GM18868 (cell line): ENCODE measurements around the gene TMEM63B.
A peak's percentile ranks its signal among the peaks of the same experiment; 100 is the strongest.

ENCODE experiments used
- ATAC-seq: cut with Tn5 transposase; IDR thresholded peaks from one replicate; pipeline ENCODE4 v1.9.1; 2021; ENCODE audit warnings: mild to moderate bottlenecking, moderate library complexity; ENCODE audit not compliant: unreplicated experiment

Gene TMEM63B

DNA sequence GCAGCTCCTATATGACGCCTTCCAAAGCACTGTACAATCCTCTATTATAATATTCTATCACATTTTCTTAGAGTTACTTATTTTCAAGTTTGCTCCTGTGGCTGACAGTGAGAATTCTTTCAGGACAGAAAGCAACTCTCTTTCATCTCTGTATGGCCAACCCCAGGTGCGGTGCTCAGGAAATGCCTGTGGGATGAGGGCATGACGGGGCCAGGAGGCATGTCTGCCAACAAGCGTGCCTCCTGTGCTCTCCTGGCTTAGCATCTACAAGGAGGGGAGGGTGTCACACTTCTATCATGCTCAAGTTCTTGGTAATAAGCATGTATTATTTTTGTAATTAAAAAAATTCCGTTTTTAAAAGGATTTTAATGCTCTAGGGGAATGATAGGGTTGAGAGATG, 11.5 kb upstream of the TMEM63B start:
- ATAC-seq, result no peak

DNA sequence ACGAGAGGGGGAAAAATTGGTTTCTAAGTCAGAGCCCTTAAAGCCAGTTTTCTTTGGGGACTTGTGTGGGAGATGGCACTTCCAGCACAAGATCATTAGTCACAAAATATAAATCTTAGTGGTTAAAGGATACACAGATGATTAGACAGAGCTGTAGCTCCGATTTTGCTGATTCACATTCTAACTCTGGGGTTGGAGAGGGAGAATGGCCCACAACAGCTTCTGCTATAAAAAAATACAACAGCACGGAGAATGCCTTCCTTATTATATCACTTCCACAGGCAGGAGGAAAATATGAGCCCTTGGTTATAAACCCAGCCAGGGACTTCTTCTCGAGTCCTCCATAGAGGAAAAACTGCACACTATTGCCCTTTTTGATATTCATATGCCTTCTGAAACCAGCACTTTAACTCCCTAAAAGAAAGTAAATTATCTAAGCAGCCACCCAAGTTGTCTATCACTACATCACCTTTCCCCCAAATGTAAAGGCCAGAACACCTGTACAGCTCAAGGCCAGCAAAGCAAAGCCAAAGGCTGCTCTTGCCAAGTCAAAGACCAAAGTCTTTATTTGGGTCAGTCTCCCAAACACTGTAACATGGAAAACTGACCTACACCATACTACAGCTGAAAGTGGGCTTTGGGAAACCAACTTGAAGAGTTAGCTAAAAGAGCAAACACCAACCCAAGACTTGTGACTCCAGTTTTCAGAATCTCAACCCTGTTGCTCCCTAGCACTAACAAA, 10.5 kb upstream of the TMEM63B start:
- ATAC-seq, result no peak

DNA sequence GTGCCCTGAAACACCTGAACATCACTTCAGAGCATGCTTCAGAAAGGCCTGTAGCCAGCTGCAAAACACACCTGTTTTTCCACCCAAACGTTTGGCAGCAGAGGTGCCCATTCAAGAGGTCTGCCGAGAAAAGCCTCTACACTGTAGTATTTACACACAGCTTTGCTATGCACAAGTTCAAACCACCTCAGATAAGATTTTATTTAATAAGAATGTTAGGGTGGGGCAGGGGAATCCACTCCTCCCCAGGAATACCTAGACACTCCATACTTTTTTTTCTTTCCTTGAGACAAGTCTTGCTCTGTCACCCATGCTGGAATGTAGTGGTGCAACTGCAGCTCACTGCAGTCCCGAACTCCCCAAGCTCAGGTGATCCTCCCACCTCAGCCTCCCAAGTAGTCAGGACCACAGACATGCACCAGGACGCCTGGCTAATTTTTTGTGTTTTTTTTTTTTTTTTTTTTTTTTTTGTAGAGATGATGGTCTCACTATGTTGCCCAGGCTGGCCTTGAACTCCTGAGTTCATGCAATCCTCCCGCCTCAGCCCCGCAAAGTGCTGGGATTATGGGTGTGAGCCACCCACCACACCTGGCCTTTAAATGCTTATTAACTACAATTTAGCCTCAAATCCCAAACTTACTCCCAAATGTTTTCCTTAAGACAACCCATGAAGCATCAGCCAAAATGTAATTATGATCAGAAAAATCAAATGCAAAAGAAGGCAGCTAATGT, 9.8 kb upstream of the TMEM63B start:
- ATAC-seq, result no peak

DNA sequence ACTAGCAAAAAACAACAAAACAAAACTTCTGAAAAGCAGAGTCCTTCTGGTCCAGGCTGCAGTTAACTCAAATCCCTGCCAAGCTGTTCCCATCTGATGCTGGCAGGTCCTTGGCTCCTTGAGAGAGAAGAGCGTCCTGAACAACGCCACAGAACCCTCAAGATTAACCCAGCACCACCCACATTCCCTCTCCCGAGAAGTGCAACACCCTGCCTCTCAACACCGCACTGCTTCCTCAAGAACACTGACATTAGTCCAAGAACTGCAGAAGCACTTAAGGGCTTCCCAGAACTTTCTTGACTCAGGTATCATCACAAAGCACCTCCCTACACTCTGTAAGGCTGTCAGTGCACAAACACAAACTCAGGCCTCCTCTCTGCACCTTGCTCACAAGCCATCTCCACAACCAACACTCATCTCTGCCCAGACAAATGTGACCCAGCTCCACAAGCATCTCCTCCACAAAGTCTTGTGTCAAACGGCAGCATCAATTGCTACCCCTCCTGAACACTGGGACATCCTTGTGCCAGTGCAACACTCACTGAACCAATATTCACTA, 7.6 kb upstream of the TMEM63B start:
- ATAC-seq, result no peak

DNA sequence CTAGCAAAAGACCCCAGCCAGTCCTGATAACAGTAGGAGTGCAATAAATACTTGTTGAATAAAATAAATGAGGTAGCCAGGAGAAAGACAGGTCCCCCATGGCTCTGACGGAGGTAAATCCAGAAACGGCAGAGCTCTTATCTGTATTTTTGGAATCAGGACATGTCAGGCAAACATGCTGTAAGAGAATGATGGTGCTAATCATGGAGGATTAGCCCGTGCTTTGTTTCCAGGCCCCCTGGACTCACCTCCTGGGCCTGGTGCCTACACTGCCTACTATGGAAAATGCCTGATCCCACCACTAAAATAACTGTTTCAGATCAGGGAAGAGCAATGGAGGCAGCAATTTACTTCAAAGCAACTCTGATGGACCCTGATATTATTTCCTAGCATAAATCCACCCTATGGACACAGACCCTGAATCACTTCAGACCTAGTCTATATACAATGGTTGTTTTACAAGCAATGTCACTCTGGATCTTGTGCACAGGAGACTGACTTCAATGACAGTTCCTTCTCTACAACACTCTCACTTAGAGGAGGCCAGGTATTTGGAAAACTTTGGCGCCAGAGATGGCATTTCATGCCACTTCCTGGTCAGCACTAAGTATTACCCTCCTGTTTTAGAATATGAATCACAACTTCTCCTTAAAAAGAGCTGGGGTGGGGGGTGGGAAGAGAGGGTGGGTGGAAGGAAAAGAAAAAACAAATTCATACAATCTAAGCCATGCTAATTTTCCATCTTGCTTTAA, 6.5 kb upstream of the TMEM63B start:
- ATAC-seq, result no peak

DNA sequence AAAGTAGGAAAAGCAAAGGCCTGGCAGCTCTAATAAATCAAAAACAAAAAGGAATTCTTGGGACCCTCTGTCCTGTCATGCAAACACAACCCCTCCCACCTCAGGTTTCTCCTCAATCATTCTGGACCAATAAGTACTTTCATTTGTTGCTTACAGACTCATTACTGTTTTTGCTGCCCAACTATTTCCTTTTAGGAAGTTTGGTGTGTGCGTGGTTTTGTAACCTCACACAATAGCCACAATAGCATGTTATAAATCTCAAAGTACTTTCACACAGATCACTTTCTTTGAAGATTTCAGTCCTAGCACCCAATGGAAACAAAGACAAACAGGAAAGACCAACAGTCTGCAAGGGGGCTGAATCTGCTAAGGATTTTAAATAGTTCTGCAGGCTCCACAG, 4.6 kb upstream of the TMEM63B start:
- no peak for ATAC-seq

DNA sequence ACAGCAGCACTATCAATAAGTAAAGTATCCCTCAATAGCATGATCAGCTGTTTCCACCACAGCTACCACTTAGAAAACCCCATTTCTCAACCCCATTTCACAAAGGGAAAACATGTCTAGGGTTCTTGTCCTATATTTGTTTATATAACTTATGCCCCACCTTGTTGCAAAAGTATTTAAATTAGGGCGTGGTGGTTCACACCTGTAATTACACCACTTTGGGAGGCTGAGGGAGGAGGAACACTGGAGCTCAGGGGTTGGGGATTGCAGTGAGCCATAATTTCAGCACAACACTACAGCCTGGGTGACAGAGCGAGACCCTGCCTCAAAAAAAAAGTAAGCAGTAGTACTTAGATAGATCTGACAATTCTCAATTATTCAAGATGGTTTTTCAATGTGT, 3.8 kb upstream of the TMEM63B start:
- no peak for ATAC-seq

DNA sequence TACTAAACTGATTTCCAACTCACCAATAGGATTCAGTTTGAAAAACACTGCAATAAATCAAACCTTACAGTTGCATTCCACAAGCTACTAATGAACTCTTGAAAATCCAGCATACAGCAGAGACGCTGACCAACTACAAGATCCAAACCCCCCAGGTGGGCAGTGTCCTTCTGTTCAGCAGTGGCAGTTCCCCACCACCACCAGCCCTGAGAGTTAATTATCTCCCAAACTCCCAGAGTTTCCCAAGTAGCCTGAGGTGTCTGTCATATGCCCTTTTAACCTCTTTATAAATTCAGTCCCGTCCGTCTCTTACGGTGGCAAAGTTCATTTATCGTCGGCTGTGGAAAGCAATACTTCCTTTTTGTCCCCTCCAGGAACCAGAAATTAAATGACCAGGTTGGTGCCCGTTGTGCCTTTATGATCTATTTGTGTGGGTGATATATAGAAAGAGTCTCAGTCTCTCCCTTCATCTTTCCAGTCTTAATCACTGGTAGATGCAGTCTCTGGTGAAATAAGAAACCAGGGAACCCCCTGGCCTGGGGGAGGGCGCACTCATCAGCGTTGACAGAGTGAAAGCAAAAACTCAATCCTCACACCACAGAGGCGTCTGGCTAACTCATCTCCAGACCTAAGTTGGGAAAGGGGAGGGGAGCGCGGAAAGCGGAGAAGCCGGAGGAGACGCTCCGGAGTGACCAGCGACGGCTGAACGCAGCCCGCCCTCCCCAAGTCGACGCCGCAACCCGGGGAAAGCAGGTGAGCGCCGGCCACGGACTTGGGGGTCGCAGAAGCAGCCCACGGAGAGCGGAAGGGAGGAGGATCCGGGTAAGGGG, 819 bp upstream of the TMEM63B start:
- ATAC-seq, result peak; percentile 54

DNA sequence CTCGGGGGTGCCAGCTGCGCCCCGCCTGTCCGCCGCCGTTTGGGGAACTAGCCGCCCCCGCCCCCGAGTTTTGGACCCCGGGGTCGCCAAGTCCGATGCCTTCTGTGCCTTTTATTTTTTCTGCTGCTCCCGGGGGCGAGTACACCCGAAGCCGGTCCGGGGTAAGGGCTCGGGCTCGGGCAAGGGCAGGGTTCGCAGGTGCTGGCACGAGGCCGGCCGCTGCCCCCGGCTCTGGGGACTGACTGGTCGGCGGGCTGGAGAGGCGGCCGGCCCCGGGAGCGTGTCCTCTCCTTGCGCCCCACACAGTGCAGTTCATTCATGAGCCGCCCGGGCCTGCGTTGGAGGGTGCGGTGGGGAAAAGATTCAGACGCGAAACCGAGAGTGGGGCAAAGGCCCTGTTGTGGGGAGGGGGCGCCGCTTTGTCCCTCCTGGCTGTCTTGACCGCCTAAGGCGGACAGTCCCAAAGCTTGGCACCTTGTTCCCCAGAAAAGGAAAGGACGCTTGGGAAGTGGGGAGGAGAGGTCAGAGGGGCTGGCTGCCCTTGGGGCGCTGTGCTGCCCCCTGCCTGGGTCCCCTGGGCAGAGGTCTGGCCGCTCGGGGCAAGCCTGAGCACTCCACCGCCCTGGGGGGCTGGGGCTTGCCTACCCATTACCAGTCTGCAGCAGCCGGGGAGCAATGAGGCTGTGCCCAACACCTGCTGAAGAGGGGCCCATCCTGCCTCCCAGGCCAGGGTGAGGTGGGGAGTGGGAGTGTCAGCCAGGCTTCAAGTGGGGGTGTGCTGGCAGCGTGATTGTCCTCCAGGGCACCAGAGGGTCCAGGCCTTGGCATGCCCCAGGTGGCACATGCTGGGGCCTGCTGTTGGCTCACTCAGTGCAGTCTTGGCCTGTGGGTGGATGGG, 915 bp downstream of the TMEM63B start:
- ATAC-seq, result no peak

DNA sequence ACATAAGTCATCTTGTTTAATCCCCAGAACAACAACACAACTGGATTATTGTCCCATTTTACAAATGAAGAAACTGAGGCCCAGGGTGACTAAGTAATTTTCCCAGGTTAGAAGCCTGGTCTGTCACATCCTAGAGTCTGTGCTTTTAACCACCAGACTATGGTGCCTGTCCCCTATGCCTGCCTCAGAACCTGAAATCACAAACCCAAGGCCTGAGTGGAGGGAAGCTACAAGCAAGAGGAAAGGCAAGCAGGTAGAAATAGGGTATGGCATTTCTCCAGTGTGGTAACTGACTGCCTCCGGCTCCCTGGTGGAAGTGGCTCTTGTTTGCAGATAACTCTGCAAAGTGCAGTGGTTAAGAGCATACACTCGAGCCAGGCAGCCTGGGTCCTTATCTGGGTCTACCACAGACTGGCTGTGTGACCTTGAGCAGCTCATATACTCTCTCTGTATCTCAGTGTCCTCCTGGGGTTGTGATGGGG, 2.5 kb downstream of the TMEM63B start:
- ATAC-seq, result no peak

DNA sequence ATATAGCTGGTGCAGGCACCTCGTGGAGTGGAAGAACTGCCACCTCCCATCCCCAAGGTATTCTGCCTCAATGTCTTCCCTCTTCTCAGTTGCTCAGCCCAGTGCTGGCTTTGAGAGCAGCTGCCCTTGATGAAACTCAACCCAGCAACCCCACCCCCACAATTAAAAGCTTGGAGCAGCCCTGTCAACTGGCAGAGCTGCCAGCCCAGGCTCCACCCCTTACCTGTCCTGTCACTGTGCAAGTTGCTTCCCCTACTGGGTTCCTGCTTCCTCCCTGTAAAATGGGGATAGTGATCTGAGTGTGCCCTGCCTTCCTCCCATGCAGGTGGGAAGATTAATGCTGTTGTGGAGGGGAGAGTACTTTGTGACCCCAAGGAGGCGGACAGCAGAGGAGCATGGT, 4.5 kb downstream of the TMEM63B start:
- no peak for ATAC-seq

DNA sequence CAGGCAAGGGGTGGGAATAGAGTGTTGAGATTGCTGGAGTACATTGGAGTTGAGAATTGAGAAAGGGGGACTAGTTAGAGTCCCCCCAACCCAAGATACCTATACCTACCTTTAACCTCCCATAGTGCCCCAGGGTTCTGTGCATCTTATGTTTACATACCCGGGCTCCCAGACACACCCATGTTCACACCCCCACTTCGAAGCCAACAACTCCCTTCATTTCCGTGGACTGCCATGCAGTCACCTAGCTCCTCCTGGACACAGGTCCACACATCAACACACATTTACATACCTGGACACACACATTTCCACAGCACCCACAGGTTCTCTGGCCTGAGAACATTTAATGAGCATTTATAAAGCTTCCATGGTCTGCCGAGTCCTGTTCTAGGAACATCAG, 5.1 kb downstream of the TMEM63B start:
- ATAC-seq, result no peak

DNA sequence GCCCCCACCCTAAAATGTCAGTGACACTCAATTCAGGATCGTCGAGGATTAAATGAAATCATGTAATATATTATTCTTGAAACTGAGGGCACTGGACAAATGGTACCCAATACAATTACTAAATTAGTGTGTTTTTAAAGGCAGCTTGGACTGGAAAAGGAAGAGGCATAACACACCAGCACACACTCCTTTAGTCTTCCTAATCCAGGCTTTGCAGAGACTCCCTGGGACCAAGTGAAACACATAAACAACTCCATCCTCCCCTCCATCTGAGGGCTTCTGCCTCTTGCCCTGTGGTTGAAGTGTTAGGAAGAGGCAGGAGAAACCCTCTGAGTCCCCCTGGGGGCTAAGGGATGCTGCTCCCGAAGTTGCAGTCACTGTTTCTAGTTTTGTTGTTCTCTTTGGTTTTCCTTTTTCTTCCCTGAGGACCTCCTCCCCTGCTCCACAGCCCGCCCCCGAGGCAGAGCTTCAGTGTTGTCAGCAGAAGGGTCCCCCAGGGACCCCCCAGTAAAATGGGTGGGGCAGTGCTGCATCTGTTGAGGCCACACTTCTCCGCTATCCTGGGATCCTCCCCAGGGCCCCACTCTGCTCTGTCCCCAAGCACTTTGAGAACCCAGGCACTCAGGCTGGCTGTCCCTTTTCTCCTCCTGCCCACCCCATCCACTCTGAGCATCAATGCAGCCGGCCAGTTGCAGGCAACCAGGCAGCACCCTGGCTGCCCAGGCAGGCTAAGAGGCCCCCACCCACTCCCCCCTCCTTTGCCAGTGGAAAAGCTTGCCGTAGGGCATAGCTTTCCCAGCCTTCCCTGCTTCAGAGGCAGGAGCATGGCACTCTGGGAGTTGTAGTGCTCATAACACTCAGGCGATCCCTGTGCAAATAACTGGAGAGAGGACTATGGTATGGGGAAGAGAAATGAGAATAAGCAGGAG, 5.9 kb downstream of the TMEM63B start:
- no peak for ATAC-seq

DNA sequence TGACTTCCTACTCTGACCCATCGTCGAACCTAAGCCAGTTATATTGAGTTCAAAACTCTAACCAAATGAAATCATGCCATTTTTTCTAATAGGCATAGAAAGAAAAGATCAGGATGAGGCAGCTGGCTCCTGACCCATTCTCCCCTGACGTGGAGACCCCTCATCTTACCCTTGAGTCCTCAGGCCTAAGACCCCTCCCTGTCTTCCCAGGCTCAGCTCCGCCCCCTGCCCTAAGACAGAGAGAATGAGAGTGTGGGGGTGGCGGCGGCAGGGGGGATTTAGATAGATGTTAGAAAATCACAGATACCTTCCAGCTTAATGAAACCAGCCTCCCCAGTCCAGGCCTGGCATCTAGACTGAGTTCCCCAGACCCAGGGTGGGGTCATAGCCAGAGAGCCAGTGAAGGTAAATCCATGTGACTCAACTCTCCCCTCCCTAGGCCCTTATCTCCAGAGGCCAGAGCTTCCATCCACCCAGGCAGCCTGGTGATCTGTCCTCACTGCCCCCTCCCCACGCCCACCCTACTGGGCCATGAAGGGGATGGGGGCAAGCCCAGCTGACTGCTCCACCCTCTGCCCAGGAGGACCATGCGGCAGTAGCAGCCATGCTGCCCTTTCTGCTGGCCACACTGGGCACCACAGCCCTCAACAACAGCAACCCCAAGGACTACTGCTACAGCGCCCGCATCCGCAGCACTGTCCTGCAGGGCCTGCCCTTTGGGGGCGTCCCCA, 6.8 kb downstream of the TMEM63B start:
- no peak for ATAC-seq

DNA sequence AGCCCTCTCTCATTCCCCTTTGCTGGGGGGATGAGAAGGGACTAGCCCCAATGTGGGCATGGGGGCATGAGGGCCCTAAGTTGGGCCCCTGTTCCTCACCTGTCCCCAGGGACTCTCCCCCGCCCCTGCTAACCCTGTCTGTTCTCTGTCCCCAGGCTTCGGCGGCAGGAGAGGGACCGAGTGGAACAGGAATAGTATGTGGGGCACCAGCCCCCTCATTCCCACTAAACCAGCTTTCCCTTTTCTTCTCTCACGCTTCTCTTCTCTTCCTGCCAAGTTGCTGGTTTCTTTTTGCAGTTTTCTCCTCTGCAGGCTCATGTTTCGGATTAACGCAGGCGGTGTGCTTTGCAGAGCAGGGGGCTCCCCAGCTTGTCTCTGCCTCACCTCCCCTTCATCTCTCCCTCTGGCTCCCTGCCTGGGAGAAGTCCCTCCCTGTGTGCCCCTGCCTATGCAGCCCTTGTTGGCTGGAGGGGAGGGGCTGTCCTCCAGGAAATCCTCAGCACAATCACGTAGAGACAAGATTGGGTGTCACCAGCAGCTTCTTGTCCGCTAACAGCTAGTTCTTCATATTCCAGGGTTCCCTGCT, 7.9 kb downstream of the TMEM63B start:
- no peak for ATAC-seq

DNA sequence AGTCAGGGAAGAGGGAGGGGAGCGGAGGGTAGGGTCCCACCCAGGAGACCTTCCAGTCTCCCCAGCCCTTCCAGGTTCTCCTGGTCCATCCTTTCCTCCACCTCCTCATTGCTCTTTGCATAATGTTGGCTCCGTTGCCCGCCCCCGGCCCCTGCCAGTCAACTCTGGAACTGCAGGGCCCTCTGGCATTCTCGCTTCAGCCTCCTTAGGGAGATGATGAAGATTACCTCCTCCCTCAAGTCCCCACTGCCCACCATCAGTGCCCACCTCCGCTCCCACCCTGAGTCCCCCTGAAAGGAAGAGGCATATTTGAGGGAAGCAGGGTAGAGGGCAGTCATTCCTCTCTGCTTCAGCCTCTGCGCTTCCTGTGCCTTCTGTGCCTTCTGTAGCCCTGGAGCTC, 8.5 kb downstream of the TMEM63B start:
- no peak for ATAC-seq

DNA sequence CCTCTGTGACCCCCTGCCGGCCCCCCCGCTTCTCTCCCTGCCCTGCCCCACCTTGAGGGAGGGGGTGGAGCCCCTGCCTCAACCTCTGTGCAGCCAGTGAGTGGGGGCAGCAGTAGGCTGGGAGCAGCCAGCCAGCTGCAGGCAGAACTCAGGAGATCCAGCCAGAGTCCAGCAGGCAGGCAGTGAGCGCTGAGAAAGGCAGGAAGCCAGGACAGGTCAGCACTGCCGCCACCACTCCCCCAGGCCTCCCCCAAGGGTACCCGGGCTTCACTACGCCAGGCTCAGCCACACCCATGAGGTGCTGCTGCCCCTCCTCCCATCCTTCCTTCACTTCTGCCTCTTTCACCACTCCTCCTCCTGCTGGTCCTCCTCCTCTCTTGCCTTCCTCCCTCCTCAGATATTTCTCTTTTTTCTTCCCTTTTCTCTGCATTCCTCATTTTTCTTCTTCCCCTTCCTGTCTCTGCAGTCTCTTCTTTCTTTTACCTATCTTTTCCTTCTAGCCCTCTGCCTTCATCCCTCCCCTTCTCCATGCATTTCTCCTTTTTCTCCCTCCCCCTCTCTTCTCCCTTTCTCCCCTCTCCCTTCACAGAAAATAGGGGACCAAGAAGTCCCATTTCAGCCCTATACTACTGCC, 11.5 kb downstream of the TMEM63B start:
- ATAC-seq, result no peak
